PC-9 (cell line): Measurements from ENCODE around the gene PTPN1. TPM values are rescaled to one million over a fixed set of nuclear protein-coding genes. Genes with fewer than 3 reads are reported as not detected.
A peak's percentile ranks its signal among the peaks of the same experiment; 100 is the strongest.

Experiments
- BruUV-seq: library from RNA; stranded (reverse); fragments of 400-500 nt; replicated peaks from 2 replicates; lab custom pipeline; 2021; lab: Mats Ljungman, UMichigan
- CTCF ChIA-PET: fragments of 300-600 bp; sonication (Branson Sonifier 250); formaldehyde crosslinking; loops from one replicate; lab custom pipeline; 2022; ENCODE audit warnings: antibody characterized with exemption; lab: Charles Lee
- POLR2A ChIA-PET: fragments of 300-600 bp; sonication (Branson Sonifier 250); formaldehyde crosslinking; loops from one replicate; lab custom pipeline; 2022; ENCODE audit warnings: antibody characterized with exemption; ENCODE audit not compliant: unreplicated experiment; lab: Charles Lee
- DNase-seq, 2 experiments: peaks; one replicate each; pipeline versions ENCODE4 v3.0.0 to v3.0.0-alpha.2; 2015 to 2022; ENCODE audit warnings: mixed read lengths in 1 of 2
- H2AFZ ChIP-seq: fragments of 200-600 bp; sonication (generic); 2 replicates; pipeline ENCODE4 v1.8.1; 2017; ENCODE audit warnings: antibody characterized with exemption
- H3F3A ChIP-seq: fragments of 200-600 bp; sonication (generic); 2 replicates; pipeline ENCODE4 v1.8.1; 2017; ENCODE audit warnings: antibody characterized with exemption, mild to moderate bottlenecking, low read depth; ENCODE audit not compliant: insufficient read depth
- H3K27ac ChIP-seq: fragments of 200-600 bp; sonication (generic); 2 replicates; pipeline ENCODE4 v1.6.1; 2016; ENCODE audit warnings: mixed run types
- H3K27me3 ChIP-seq: fragments of 200-600 bp; sonication (generic); 2 replicates; pipeline ENCODE4 v1.6.1; 2016; ENCODE audit warnings: low read depth, mixed run types; ENCODE audit not compliant: insufficient read depth
- H3K36me3 ChIP-seq: fragments of 200-600 bp; sonication (generic); 2 replicates; pipeline ENCODE4 v1.6.1; 2016; ENCODE audit warnings: low read depth, mixed run types
- H3K4me1 ChIP-seq: fragments of 200-600 bp; sonication (generic); replicated peaks from 2 replicates; pipeline ENCODE4 v1.6.1; 2016; ENCODE audit warnings: mixed run types; ENCODE audit not compliant: insufficient read depth
- H3K4me2 ChIP-seq: fragments of 200-600 bp; sonication (generic); 2 replicates; pipeline ENCODE4 v1.6.1; 2017; ENCODE audit warnings: mixed run types
- H3K4me3 ChIP-seq: fragments of 200-600 bp; sonication (generic); 2 replicates; pipeline ENCODE4 v1.6.1; 2016; ENCODE audit warnings: mixed run types
- H3K79me2 ChIP-seq: fragments of 200-600 bp; sonication (generic); 2 replicates; pipeline ENCODE4 v1.6.1; 2017; ENCODE audit warnings: low read depth, mixed run types
- H3K9me2 ChIP-seq: fragments of 200-600 bp; sonication (generic); 2 replicates; pipeline ENCODE4 v1.8.1; 2017; ENCODE audit warnings: mild to moderate bottlenecking; ENCODE audit not compliant: insufficient read depth
- H3K9me3 ChIP-seq: fragments of 200-600 bp; sonication (generic); 2 replicates; pipeline ENCODE4 v1.8.1; 2016; ENCODE audit warnings: low read depth; ENCODE audit not compliant: insufficient read depth
- H4K20me1 ChIP-seq: fragments of 200-600 bp; sonication (generic); 2 replicates; pipeline ENCODE4 v1.8.1; 2017; ENCODE audit not compliant: insufficient read depth
- CTCF ChIP-seq: fragments of 200-600 bp; sonication (generic); conservative IDR thresholded peaks from 2 replicates; pipeline ENCODE4 v1.6.1; 2017; ENCODE audit warnings: mixed run types, antibody characterized with exemption, mild to moderate bottlenecking, moderate library complexity
- EZH2 ChIP-seq: fragments of 200-600 bp; sonication (generic); IDR thresholded peaks from 2 replicates; pipeline ENCODE4 v1.8.0; 2017; ENCODE audit warnings: antibody characterized with exemption, low read depth
- intact Hi-C: fragments of 100-400 bp; cut with micrococcal nuclease; formaldehyde crosslinking; loops from one replicate; pipeline ENCODE4 v1.10.0; 2022; ENCODE audit not compliant: unreplicated experiment
- total RNA-seq: library from RNA; stranded (reverse); gene quantifications from 2 replicates; pipeline ENCODE4 v1.2.3, GENCODE V29; 2021

PTPN1 gene
- total RNA-seq, 1 experiment from 2014 or later, result 59.8 TPM

DNA sequence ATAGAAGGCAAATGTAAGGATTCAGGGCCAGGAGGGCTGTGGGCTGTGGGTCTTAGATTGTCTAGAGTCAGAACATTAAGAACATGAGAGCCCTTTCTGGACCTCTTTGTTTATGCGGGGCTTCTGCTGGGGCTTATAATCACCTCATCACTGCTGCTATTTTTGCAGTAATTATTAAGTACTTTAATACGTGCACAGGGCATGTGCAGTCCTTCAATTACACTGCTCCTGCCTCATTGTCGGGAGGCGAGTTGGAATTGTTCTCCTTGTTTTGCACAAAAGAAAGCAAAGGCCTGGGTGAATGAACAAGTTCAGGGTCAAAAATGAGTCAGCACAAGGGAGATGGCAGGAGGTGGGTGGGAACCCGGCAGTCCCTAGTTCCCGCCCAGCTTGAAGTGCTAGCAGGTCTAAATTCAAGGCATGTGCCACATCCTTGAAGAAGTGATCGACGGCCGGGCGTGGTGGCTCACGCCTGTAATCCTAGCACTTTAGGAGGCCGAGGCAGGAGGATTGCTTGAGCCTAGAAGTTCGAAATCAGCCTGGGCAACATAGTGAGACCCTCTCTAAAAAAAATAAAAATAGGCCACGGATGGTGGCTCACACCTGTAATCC, 34.4 kb upstream of the PTPN1 start:
- no peaks in the 10 kb centered on the region for H3K27me3 ChIP-seq
- H3K27ac ChIP-seq, result no peak overlapping the region
- POLR2A ChIA-PET, result interaction anchor here (0.6 kb wide), 2 partner anchors 65 to 663 kb away, joined by 3 read pairs; partner anchors contain the start of gene SLC9A8
- DNase-seq, result peak; percentile 59 to 65
- no peak for TF ChIP-seq EZH2
- H4K20me1 ChIP-seq, result no peaks in the 10 kb centered on the region
- CTCF ChIA-PET, result interaction anchor here (0.6 kb wide), 1 partner anchor 194 kb away, joined by 3 read pairs; no protein-coding TSS in a partner anchor
- peak overlapping the region; percentile 29 for H3K4me2 ChIP-seq
- H3K9me2 ChIP-seq, result no peaks in the 10 kb centered on the region
- intact Hi-C loops, result no loop called here
- no peaks in the 10 kb centered on the region for H3K79me2 ChIP-seq
- H3K4me1 ChIP-seq, result peaks cover 20% of the 10 kb centered on the region
- no TSS peak for BruUV-seq
- H3K9me3 ChIP-seq, result no peaks in the 10 kb centered on the region
- no peak overlapping the region for H3K4me3 ChIP-seq
- H2AFZ ChIP-seq, result no peak overlapping the region
- peaks cover 18% of the 10 kb centered on the region for H3F3A ChIP-seq
- no peaks in the 10 kb centered on the region for H3K36me3 ChIP-seq

DNA sequence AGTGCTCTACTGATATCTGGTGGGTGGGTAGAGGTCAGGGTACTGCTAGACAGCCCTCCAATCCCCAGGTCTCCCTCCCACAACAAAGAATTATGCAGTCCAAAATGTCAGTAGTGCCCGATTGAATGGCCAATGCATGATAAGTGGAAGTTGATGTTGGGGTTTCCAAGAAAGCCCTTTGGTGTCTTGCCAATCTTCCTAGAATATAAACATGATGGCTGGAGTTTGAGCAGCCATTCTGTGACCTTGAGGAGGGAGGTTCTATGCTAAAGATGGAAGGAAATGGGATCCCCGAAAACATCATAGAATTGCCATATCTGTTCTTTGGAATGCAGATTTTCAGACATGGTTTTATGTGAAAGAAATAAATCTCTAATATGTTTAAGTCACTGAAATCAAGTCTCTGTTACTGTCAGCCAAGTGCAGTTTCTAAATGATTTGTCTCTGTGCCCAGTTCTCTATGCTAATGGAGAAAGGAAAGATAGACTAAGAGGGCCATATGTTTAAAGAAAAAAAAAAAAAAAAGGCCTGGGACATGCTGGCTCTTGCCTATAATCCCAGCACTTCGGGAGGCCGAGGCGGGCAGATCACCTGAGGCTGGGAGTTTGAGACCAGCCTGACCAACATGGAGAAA, 32.8 kb upstream of the PTPN1 start:
- Histone ChIP-seq H3K9me2 (no peaks in the 10 kb centered on the region), H3K9me3 (no peaks in the 10 kb centered on the region), H3K79me2 (no peaks in the 10 kb centered on the region), H3F3A (peaks cover 5% of the 10 kb centered on the region; the same call in 1 of the 2 replicates), H3K4me3 (no peak overlapping the region), H3K27me3 (no peaks in the 10 kb centered on the region), H3K27ac (no peak overlapping the region), H3K4me1 (peaks cover 8% of the 10 kb centered on the region), H2AFZ (no peak overlapping the region), H4K20me1 (no peaks in the 10 kb centered on the region), H3K36me3 (no peaks in the 10 kb centered on the region), H3K4me2 (no peak overlapping the region)
- no TSS peak for BruUV-seq
- intact Hi-C loops, result no loop called here
- no peak for DNase-seq
- ChIA-PET POLR2A (interaction anchor here (0.6 kb wide), 1 partner anchor 1527 kb away, joined by 3 read pairs; no protein-coding TSS in a partner anchor), CTCF (no interaction called here)
- TF ChIP-seq EZH2 (no peak), CTCF (no peak)

GRCh38 chr20:50478162-50478990, 31.8 kb upstream of the PTPN1 start:
- no peak overlapping the region for H3K4me2 ChIP-seq
- H2AFZ ChIP-seq, result no peak overlapping the region
- intact Hi-C loops, result no loop called here

More at GRCh38 chr20:50478162-50478990, 31.8 kb upstream of the PTPN1 start:
- H3K4me3 ChIP-seq, result no peak overlapping the region
- no peak for DNase-seq
- no peaks in the 10 kb centered on the region for H3K9me2 ChIP-seq
- H3K9me3 ChIP-seq, result no peaks in the 10 kb centered on the region
- H3K27ac ChIP-seq, result no peak overlapping the region
- CTCF ChIA-PET, result no interaction called here
- H3K4me1 ChIP-seq, result peaks cover 8% of the 10 kb centered on the region
- H3K27me3 ChIP-seq, result no peaks in the 10 kb centered on the region
- POLR2A ChIA-PET, result no interaction called here
- H4K20me1 ChIP-seq, result no peaks in the 10 kb centered on the region
- H3F3A ChIP-seq, result peaks cover 5% of the 10 kb centered on the region; the same call in 1 of the 2 replicates
- TF ChIP-seq EZH2 (no peak), CTCF (peak; percentile 39; the same call in 1 of the 2 replicates)
- H3K36me3 ChIP-seq, result no peaks in the 10 kb centered on the region
- BruUV-seq, result no TSS peak
- H3K79me2 ChIP-seq, result no peaks in the 10 kb centered on the region
